Esophagus squamous epithelium (tissue), 4 donors: Measurements from ENCODE around the gene NPTX2.

Experiments used
- POLR2A ChIP-seq, 4 donors: fragments of 450-650 bp; IDR thresholded peaks; one replicate each; pipeline ENCODE4 v1.6.1; 2017; ENCODE audit warnings: antibody characterized with exemption in 4 of 4, mild to moderate bottlenecking in 4 of 4, moderate library complexity in 3 of 4
- TF ChIP-seq, protein P1 (sequence below), 6 experiments: fragments of 450-650 bp in 4 of 6; fragments of 200-600 bp in 2 of 6; sonication (generic) in 2 of 6; IDR thresholded peaks; one replicate each; pipeline ENCODE4 v1.5.1; 2016 to 2019; ENCODE audit warnings: antibody characterized with exemption in 6 of 6, mild to moderate bottlenecking in 4 of 6, moderate library complexity in 4 of 6

DNA sequence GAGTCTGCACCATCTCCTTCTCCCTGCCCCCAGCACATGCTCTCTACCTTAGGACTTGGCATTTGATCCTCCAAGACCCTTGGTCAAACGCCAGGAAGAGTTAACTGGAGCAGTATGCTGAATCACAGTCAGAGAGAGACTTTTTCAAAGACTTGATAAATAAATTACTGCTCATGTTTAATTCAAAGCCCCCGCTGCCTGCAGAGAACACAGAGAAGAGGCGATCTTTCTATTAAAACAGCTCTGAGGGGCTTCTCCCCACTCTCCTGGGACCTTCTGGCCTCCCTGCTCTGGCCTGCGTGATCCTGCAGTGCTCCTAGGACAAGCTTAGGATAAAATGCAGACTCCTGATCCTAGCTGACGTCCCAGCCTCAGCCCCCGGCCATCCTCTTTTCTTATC is 47.8 kb downstream of the NPTX2 start:
- no peak for TF ChIP-seq POLR2A (IDR thresholded peaks at IDR 0.05)
- TF ChIP-seq, protein P1, sequence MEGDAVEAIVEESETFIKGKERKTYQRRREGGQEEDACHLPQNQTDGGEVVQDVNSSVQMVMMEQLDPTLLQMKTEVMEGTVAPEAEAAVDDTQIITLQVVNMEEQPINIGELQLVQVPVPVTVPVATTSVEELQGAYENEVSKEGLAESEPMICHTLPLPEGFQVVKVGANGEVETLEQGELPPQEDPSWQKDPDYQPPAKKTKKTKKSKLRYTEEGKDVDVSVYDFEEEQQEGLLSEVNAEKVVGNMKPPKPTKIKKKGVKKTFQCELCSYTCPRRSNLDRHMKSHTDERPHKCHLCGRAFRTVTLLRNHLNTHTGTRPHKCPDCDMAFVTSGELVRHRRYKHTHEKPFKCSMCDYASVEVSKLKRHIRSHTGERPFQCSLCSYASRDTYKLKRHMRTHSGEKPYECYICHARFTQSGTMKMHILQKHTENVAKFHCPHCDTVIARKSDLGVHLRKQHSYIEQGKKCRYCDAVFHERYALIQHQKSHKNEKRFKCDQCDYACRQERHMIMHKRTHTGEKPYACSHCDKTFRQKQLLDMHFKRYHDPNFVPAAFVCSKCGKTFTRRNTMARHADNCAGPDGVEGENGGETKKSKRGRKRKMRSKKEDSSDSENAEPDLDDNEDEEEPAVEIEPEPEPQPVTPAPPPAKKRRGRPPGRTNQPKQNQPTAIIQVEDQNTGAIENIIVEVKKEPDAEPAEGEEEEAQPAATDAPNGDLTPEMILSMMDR (IDR thresholded peaks at IDR 0.05): no peak
